ENCODE results near the gene ZNF708.
"Not testable (repeated sequence)": the region's sequence is repeated elsewhere in the genome, so short reads cannot be mapped to it uniquely, and the experiment has no call there.

Gene ZNF708

GRCh38 chr19:21260164-21260847, 68.9 kb downstream of the ZNF708 start:
- DNase-seq (ENCODE audit: low read depth in 2 of 2, low spot score in 1 of 2): no peak

- DNase-seq (ENCODE audit: low read depth in 2 of 2, low spot score in 1 of 2): not testable (repeated sequence)
Observed at GRCh38 chr19:21259421-21260124, 69.6 kb downstream of the ZNF708 start.

- DNase-seq (ENCODE audit: low read depth in 2 of 2, low spot score in 1 of 2): no peak
Observed at GRCh38 chr19:21256722-21257121, 72.5 kb downstream of the ZNF708 start.

Data from stimulated activated CD8-positive, alpha-beta memory T cell treated with anti-CD3 and anti-CD28 coated beads, Interleukin-4, amount 100 ng/mL, for 1 hour (primary cell).